ENCODE measurements around the gene RAI2. TPM values are rescaled to one million over a fixed set of nuclear protein-coding genes. Genes with fewer than 3 reads are reported as not detected.

Gene RAI2
- total and polyA plus RNA-seq, 7 experiments from 2014 or later, result 0.96 to 2.8 (median 1.9) TPM; not detected in 1

DNA sequence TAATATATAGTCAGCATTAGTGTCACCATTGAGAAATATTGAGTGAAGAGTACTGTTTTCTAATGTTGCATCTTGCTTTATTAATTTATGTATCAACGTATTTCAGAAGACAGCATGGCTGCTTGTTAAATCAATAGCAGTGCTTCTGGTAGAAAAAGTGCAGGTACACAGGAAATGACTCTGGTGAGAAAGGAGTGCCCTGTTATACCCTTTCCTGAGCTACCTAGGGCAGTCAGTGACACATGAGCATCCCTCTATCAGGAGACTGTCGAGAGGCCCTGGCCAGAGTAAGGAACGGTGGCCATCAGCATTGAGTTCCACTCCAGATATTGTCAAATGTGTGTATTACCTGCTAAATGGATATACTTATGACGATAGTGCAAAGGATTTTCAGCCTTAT, 81.7 kb downstream of the RAI2 start:
- Mint-ChIP-seq H3K36me3 (peaks cover 0 to 3% (median 0%) of the 10 kb centered on the region in 5 donors), H3K4me3 (peak overlapping the region in 8 of 10 donors; percentile 40 to 79 (median 64)), H3K27ac (peak overlapping the region in 8 of 9 donors; percentile 31 to 90 (median 84)), H3K4me1 (peaks cover 7 to 41% (median 32%) of the 10 kb centered on the region in 7 donors), H3K27me3 (no peaks in the 10 kb centered on the region), H3K9me3 (peaks cover 0 to 4% (median 2%) of the 10 kb centered on the region in 11 donors)
- ChIA-PET POLR2A (no interaction called here), CTCF (interaction anchor here (1.6 kb wide), 1 partner anchor 42 kb away, joined by 3 read pairs; no protein-coding TSS in a partner anchor)
- Histone ChIP-seq H3K27me3 (ENCODE audit: control insufficient read depth in 2 of 2, insufficient read depth in 2 of 2, low read length in 2 of 2) (no peaks in the 10 kb centered on the region), H3K9me3 (ENCODE audit: control insufficient read depth in 2 of 3, low read length in 3 of 3) (no peaks in the 10 kb centered on the region), H3K36me3 (ENCODE audit: control insufficient read depth in 2 of 3, insufficient read depth in 3 of 3, low read length in 3 of 3) (no peaks in the 10 kb centered on the region), H3K4me3 (ENCODE audit: low read length) (no peak overlapping the region), H3K4me1 (ENCODE audit: control insufficient read depth in 2 of 2, insufficient read depth in 2 of 2, low read length in 2 of 2) (peaks cover 0 to 33% of the 10 kb centered on the region in 2 donors), H3K27ac (ENCODE audit: low read depth, low read length) (no peak overlapping the region)
- DNase-seq (peak in 5 of 9 donors; percentile 11 to 32 (median 28)), ATAC-seq (no peak)
- intact Hi-C loops (cut with micrococcal nuclease), result no loop called here

DNA sequence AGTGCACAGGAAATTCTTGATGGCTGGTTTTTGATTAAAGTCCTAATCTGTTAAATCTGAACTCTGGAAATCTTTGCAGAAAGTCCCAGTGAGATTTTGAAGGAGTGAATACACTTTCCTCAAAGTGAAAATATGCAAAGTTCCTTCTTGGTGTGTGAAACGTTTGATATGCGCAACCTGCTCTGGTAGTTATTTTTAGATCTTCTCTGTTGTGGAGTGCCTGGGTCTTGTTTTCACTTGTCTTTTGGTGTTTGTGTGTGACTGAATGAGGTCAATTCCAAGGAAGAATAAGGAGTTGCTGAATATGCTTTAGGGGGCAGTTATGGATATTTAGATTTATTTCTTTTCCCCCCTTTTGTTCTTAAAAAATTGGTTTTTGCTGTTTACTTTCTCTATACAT, 82.1 kb downstream of the RAI2 start:
- Histone ChIP-seq H3K36me3 (ENCODE audit: control insufficient read depth in 2 of 3, insufficient read depth in 3 of 3, low read length in 3 of 3) (no peaks in the 10 kb centered on the region), H3K27ac (ENCODE audit: low read depth, low read length) (no peak overlapping the region), H3K4me1 (ENCODE audit: control insufficient read depth in 2 of 2, insufficient read depth in 2 of 2, low read length in 2 of 2) (peaks cover 0 to 38% of the 10 kb centered on the region in 2 donors), H3K27me3 (ENCODE audit: control insufficient read depth in 2 of 2, insufficient read depth in 2 of 2, low read length in 2 of 2) (no peaks in the 10 kb centered on the region), H3K9me3 (ENCODE audit: control insufficient read depth in 2 of 3, low read length in 3 of 3) (no peaks in the 10 kb centered on the region), H3K4me3 (ENCODE audit: low read length) (no peak overlapping the region)
- H3K9me3 Mint-ChIP-seq, result peaks cover 0 to 4% (median 2%) of the 10 kb centered on the region in 11 donors
- ATAC-seq (no peak), DNase-seq (no peak)
- POLR2A ChIA-PET, result no interaction called here
- intact Hi-C loops (cut with micrococcal nuclease), result no loop called here
- H3K27ac Mint-ChIP-seq, result peak overlapping the region in 8 of 9 donors; percentile 31 to 90 (median 84)
- H3K27me3 Mint-ChIP-seq, result no peaks in the 10 kb centered on the region
- H3K36me3 Mint-ChIP-seq, result peaks cover 0 to 3% (median 0%) of the 10 kb centered on the region in 5 donors
- peaks cover 7 to 41% (median 32%) of the 10 kb centered on the region in 7 donors for H3K4me1 Mint-ChIP-seq
- CTCF ChIA-PET, result no interaction called here
- H3K4me3 Mint-ChIP-seq, result peak overlapping the region in 8 of 10 donors; percentile 40 to 79 (median 64)

DNA sequence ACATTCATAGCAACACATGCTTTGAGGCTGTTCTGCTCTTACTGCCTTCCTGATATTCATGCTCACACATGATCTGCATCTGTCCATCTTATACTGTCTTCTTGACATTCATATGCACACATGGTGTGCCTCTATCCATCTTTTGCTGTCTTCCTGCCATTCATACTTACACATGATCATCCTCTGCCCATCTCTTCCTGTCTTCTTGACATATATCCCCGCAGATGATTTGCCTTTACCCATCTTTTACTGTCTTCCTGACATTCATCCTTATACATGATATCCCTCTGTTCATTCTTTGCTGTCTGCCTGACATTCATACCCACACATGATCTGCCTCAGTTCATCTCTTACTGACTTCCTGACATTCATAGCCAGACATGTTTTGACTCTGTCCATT, 87.0 kb downstream of the RAI2 start:
- peaks cover 0 to 74% of the 10 kb centered on the region in 2 donors for H3K4me1 ChIP-seq (ENCODE audit: control insufficient read depth in 2 of 2, insufficient read depth in 2 of 2, low read length in 2 of 2)
- Mint-ChIP-seq H3K4me3 (no peak overlapping the region), H3K27me3 (no peaks in the 10 kb centered on the region), H3K36me3 (no peaks in the 10 kb centered on the region), H3K4me1 (peaks cover 4 to 25% (median 20%) of the 10 kb centered on the region in 7 donors), H3K27ac (no peak overlapping the region), H3K9me3 (no peaks in the 10 kb centered on the region)
- intact Hi-C loops (cut with micrococcal nuclease), result loop anchor here in 1 of 2 donors (5.0 kb wide), 1 partner anchor 37 kb away; the partner anchor contains the start of gene SCML1
- no peaks in the 10 kb centered on the region for H3K27me3 ChIP-seq (ENCODE audit: control insufficient read depth in 2 of 2, insufficient read depth in 2 of 2, low read length in 2 of 2)
- ATAC-seq, result no peak
- ChIA-PET CTCF (no interaction called here), POLR2A (no interaction called here)
- no peak overlapping the region for H3K27ac ChIP-seq (ENCODE audit: low read depth, low read length)
- DNase-seq, result no peak
- no peak overlapping the region for H3K4me3 ChIP-seq (ENCODE audit: low read length)
- no peaks in the 10 kb centered on the region for H3K9me3 ChIP-seq (ENCODE audit: control insufficient read depth in 2 of 3, low read length in 3 of 3)
- H3K36me3 ChIP-seq (ENCODE audit: control insufficient read depth in 2 of 3, insufficient read depth in 3 of 3, low read length in 3 of 3), result no peaks in the 10 kb centered on the region

DNA sequence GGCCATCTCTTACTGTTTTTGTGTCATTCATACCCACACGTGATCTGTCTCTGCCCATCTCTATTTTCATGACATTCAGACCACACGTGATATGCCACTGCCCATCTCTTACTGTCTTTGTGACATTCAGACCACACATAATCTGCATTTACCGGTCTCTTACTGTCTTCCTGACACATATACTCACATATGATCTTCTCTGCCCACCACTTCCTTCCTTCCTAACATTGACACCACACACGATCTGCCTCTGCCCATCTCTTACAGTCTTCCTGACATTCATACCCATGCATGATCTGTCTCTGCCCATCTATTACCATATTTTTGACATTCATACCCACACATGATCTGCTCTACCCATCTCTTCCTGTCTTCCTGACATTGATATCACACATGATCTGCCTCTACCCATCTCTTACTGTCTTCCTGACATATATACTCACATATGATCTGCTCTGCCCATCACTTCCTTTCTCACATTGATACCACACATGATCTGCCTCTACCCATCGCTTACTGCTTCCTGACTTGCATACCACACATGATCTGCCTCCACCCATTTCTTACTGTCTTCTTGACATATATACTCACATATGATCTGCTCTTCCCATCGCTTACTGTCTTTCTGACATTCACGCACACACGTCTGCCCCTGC, 87.7 kb downstream of the RAI2 start:
- peaks cover 0 to 71% of the 10 kb centered on the region in 2 donors for H3K4me1 ChIP-seq (ENCODE audit: control insufficient read depth in 2 of 2, insufficient read depth in 2 of 2, low read length in 2 of 2)
- H3K4me3 ChIP-seq (ENCODE audit: low read length), result peak overlapping the region; percentile 16
- H3K27ac ChIP-seq (ENCODE audit: low read depth, low read length), result no peak overlapping the region
- Mint-ChIP-seq H3K27ac (no peak overlapping the region), H3K36me3 (no peaks in the 10 kb centered on the region), H3K9me3 (no peaks in the 10 kb centered on the region), H3K4me1 (peaks cover 0 to 18% (median 13%) of the 10 kb centered on the region in 7 donors), H3K27me3 (no peaks in the 10 kb centered on the region), H3K4me3 (no peak overlapping the region)
- H3K27me3 ChIP-seq (ENCODE audit: control insufficient read depth in 2 of 2, insufficient read depth in 2 of 2, low read length in 2 of 2), result no peaks in the 10 kb centered on the region
- intact Hi-C loops (cut with micrococcal nuclease), result loop anchor here in 1 of 2 donors (5.0 kb wide), 1 partner anchor 36 kb away; the partner anchor contains the start of gene SCML1
- POLR2A ChIA-PET, result no interaction called here
- CTCF ChIA-PET, result no interaction called here
- no peaks in the 10 kb centered on the region for H3K36me3 ChIP-seq (ENCODE audit: control insufficient read depth in 2 of 3, insufficient read depth in 3 of 3, low read length in 3 of 3)
- ATAC-seq (peak; percentile 41), DNase-seq (peak in 1 of 9 donors; percentile 20)
- H3K9me3 ChIP-seq (ENCODE audit: control insufficient read depth in 2 of 3, low read length in 3 of 3), result no peaks in the 10 kb centered on the region

DNA sequence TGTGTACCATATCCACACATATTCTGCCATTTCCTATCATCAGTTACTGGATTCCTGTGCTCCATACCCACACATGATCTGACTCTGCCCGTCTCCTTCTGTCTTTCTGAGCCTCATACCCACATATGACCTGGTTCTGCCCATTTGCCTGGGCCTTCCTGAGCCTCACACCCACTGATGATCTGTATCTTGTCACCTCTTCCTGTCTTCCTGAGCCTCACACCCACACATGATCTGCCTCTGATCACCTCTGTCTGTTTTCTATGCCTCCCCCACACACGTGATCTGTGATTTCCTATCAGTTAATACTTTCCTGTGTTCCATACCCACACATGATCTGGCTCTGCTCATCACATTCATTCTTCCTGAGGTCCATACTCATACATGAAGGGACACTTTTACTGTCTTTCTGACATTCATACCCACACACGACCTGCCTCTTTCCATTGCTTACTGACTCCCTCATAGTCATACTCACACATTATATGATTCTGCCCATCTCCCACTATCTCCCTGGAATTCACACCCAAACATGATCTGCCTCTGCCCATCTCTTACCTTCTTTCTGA, 91.3 kb downstream of the RAI2 start:
- ChIA-PET POLR2A (no interaction called here), CTCF (no interaction called here)
- Mint-ChIP-seq H3K4me3 (no peak overlapping the region), H3K9me3 (no peaks in the 10 kb centered on the region), H3K27ac (no peak overlapping the region), H3K4me1 (no peaks in the 10 kb centered on the region), H3K27me3 (no peaks in the 10 kb centered on the region), H3K36me3 (no peaks in the 10 kb centered on the region)
- ATAC-seq (peak; percentile 57), DNase-seq (peak in 2 of 9 donors; percentile 18 to 23)
- peaks cover 0 to 84% of the 10 kb centered on the region in 2 donors for H3K4me1 ChIP-seq (ENCODE audit: control insufficient read depth in 2 of 2, insufficient read depth in 2 of 2, low read length in 2 of 2)
- no peak overlapping the region for H3K27ac ChIP-seq (ENCODE audit: low read depth, low read length)
- H3K9me3 ChIP-seq (ENCODE audit: control insufficient read depth in 2 of 3, low read length in 3 of 3), result no peaks in the 10 kb centered on the region
- H3K36me3 ChIP-seq (ENCODE audit: control insufficient read depth in 2 of 3, insufficient read depth in 3 of 3, low read length in 3 of 3), result no peaks in the 10 kb centered on the region
- intact Hi-C loops (cut with micrococcal nuclease), result loop anchor here in 1 of 2 donors (5.0 kb wide), 1 partner anchor 32 kb away; the partner anchor contains the start of gene SCML1
- no peaks in the 10 kb centered on the region for H3K27me3 ChIP-seq (ENCODE audit: control insufficient read depth in 2 of 2, insufficient read depth in 2 of 2, low read length in 2 of 2)
- H3K4me3 ChIP-seq (ENCODE audit: low read length), result no peak overlapping the region

DNA sequence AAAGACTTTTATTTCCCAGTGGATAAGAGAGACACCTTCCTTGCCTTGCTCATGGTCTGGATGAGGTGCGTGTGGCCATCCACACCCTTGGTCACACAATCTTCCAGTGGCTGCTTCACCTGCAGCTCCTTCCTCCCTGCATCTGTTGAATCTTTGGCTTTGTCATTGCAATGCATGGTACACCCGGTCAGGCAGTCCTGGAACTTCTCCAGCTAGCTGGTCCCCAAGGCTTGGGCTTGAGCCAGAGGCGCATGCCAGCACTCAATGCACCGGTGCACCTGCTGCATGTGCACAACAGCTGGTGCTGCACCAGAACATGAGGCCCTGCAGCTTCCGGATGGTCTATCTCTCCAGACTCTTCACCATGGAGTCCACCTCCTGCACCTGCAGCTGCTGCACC, 92.1 kb downstream of the RAI2 start:
- CTCF ChIA-PET, result interaction anchor here (0.6 kb wide), 1 partner anchor 9 kb away, joined by 4 read pairs; no protein-coding TSS in a partner anchor
- no peaks in the 10 kb centered on the region for H3K27me3 Mint-ChIP-seq
- H3K9me3 ChIP-seq (ENCODE audit: control insufficient read depth in 2 of 3, low read length in 3 of 3), result no peaks in the 10 kb centered on the region
- no peaks in the 10 kb centered on the region for H3K9me3 Mint-ChIP-seq
- H3K4me1 ChIP-seq (ENCODE audit: control insufficient read depth in 2 of 2, insufficient read depth in 2 of 2, low read length in 2 of 2), result peaks cover 0 to 77% of the 10 kb centered on the region in 2 donors
- H3K4me3 ChIP-seq (ENCODE audit: low read length), result no peak overlapping the region
- H3K36me3 ChIP-seq (ENCODE audit: control insufficient read depth in 2 of 3, insufficient read depth in 3 of 3, low read length in 3 of 3), result no peaks in the 10 kb centered on the region
- no peak overlapping the region for H3K27ac Mint-ChIP-seq
- no peak overlapping the region for H3K27ac ChIP-seq (ENCODE audit: low read depth, low read length)
- POLR2A ChIA-PET, result no interaction called here
- DNase-seq (no peak), ATAC-seq (no peak)
- H3K27me3 ChIP-seq (ENCODE audit: control insufficient read depth in 2 of 2, insufficient read depth in 2 of 2, low read length in 2 of 2), result no peaks in the 10 kb centered on the region
- intact Hi-C loops (cut with micrococcal nuclease), result no loop called here
- H3K36me3 Mint-ChIP-seq, result no peaks in the 10 kb centered on the region
- H3K4me1 Mint-ChIP-seq, result no peaks in the 10 kb centered on the region
- H3K4me3 Mint-ChIP-seq, result no peak overlapping the region
